ENCODE data around the gene TTLL10. TPM values are rescaled to one million over a fixed set of nuclear protein-coding genes. Genes with fewer than 3 reads are reported as not detected.

The TTLL10 gene
- total RNA-seq, 2 experiments from 2014 or later = not detected

DNA sequence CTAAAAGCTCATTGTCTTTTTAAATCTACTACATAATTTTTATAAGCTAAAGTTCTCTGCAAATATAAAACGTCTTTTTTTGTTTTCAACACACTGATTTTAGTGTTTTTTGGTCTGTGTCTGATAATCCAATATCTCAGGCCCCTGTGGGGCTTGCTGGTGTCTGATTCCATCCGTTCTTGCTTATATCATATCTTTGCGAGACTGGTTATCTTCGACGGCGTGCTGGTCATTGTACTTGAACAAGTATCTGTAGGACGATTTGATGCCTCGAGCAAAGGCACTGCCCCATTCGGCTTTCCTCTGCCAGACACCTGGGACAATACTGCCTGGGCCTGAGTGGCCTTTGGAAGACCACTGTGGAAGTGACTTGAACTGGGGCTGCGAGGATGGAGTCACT lies 18.4 kb upstream of the TTLL10 start:
- H3K9me3 Mint-ChIP-seq = peaks cover 39% of the 10 kb centered on the region
- ChIA-PET CTCF (interaction anchor here (0.6 to 1.0 kb wide), 2 partner anchors 33 to 91 kb away, joined by 3 read pairs; no protein-coding TSS in a partner anchor), POLR2A (no interaction called here)
- no peaks in the 10 kb centered on the region for H3K27me3 Mint-ChIP-seq
- H3K4me1 Mint-ChIP-seq (ENCODE audit: low read depth) = no peaks in the 10 kb centered on the region
- no peak overlapping the region for H3K27ac Mint-ChIP-seq
- no peak overlapping the region for H3K4me3 Mint-ChIP-seq
- no peak for DNase-seq
- intact Hi-C loops (cut with micrococcal nuclease) = no loop called here
- H3K36me3 Mint-ChIP-seq = peaks cover 3% of the 10 kb centered on the region

DNA sequence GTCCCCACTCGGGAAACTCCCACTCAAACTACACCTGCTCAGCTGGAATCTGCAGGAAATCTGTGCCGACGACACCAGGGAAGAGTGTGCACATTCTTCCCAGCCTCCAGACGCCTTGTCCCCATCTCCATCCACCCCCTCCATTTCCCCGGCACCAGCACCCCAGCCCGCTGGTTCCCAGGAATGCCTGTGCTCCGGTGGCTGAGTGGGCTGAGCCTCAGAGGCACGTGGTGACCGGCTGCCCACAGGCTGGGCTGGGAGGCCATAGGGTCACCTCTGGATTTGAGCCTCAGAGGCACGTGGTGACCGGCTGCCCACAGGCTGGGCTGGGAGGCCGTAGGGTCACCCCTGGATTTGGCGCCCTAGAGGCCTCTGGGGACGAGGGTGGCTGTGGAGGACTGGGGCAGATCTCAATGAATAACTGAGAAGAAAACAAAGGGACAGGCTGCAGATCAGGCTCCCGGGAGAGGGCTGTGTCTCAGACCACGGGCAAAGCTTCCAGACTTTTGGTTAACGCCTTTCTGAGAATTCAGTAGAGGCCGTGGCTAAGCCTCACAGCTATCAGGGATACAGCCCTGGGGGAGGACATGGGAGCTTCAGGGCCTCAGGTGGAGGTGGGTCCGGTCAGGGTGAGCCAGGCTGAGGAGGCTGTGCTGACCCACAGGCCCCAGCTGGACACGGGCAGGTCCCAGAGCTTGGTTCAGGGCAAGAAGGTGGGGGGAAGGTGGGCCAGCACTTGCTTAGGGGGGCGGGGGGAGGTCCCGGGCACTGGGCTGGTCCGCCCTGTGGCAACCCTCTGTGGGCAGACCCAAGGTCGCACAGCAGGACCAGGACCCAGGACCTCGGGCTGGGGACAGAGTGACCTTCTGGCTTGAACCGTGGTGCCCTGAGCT lies 17.3 kb upstream of the TTLL10 start:
- no peaks in the 10 kb centered on the region for H3K4me1 Mint-ChIP-seq (ENCODE audit: low read depth)
- H3K9me3 Mint-ChIP-seq = peaks cover 39% of the 10 kb centered on the region
- H3K27ac Mint-ChIP-seq = peak overlapping the region; percentile 42
- CTCF ChIA-PET = interaction anchor here (1.0 to 2.6 kb wide), 2 partner anchors 34 kb away, joined by 3 to 10 read pairs; no protein-coding TSS in a partner anchor
- intact Hi-C loops (cut with micrococcal nuclease) = no loop called here
- peak overlapping the region; percentile 28 for H3K4me3 Mint-ChIP-seq
- H3K27me3 Mint-ChIP-seq = no peaks in the 10 kb centered on the region
- H3K36me3 Mint-ChIP-seq = peaks cover 3% of the 10 kb centered on the region
- no peak for DNase-seq
- POLR2A ChIA-PET = interaction anchor here (0.7 kb wide), 1 partner anchor 12 kb away, joined by 3 read pairs; no protein-coding TSS in a partner anchor

DNA sequence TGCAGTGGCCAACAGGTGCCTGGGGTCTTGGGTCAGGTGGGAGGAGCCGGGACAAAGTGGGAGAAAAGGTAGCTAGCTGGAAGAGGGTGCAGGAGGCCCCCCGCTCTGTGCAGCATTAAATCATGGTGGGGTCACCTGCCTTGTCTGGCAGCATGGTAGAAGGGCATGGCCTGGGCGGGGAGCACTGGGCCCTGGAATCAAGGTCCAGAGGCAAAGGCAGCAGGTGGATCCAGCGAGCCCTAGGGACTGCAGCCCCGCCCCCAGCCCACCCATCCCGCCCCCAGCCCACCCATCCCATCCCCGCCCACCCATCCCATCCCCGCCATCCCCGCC lies 16.7 kb upstream of the TTLL10 start:
- H3K36me3 Mint-ChIP-seq = peaks cover 3% of the 10 kb centered on the region
- CTCF ChIA-PET = interaction anchor here (2.6 kb wide), 1 partner anchor 35 kb away, joined by 10 read pairs; no protein-coding TSS in a partner anchor

DNA sequence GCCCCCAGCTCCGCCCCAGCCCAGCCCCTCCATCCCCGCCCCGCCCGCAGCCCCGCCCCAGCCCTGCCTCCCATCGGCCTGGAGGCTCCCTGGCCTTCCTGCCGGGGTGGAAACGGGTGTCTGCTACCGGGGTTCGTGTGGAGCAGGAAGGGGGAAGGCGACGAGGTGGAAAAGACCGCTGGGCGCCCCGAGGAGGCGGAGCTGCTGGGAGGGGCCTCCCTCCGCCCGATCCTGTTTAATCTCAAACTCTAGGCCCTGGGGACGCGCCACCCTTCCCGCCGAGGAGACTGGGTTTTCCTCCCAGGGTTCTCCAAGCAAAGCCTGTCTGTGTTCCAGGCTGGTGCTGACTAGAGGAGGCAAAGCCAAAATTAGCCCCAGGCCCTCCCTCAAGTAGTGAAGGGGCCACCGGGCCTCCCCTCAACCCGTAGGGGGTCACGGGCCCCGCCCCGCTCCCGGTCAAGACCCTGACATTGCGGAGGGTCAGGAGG lies 16.2 kb upstream of the TTLL10 start:
- DNase-seq = peak; percentile 82
- ChIA-PET CTCF (interaction anchor here (2.6 kb wide), 1 partner anchor 35 kb away, joined by 10 read pairs; no protein-coding TSS in a partner anchor), POLR2A (interaction anchor here (0.7 to 1.0 kb wide), 2 partner anchors 14 to 49 kb away, joined by 3 to 5 read pairs; partner anchors contain the start of gene TNFRSF18)
- Mint-ChIP-seq H3K27me3 (no peaks in the 10 kb centered on the region), H3K4me1 (ENCODE audit: low read depth) (no peaks in the 10 kb centered on the region), H3K27ac (peak overlapping the region; percentile 62), H3K9me3 (peaks cover 33% of the 10 kb centered on the region), H3K36me3 (peaks cover 3% of the 10 kb centered on the region), H3K4me3 (peak overlapping the region; percentile 73)
- intact Hi-C loops (cut with micrococcal nuclease) = no loop called here

More for the DNA sequence above, 16.7 kb upstream of the TTLL10 start:
- no peak for DNase-seq
- intact Hi-C loops (cut with micrococcal nuclease) = no loop called here
- peaks cover 37% of the 10 kb centered on the region for H3K9me3 Mint-ChIP-seq
- no peaks in the 10 kb centered on the region for H3K4me1 Mint-ChIP-seq (ENCODE audit: low read depth)
- POLR2A ChIA-PET = interaction anchor here (0.7 kb wide), 1 partner anchor 13 kb away, joined by 3 read pairs; no protein-coding TSS in a partner anchor
- peak overlapping the region; percentile 28 for H3K4me3 Mint-ChIP-seq
- H3K27ac Mint-ChIP-seq = no peak overlapping the region
- no peaks in the 10 kb centered on the region for H3K27me3 Mint-ChIP-seq

DNA sequence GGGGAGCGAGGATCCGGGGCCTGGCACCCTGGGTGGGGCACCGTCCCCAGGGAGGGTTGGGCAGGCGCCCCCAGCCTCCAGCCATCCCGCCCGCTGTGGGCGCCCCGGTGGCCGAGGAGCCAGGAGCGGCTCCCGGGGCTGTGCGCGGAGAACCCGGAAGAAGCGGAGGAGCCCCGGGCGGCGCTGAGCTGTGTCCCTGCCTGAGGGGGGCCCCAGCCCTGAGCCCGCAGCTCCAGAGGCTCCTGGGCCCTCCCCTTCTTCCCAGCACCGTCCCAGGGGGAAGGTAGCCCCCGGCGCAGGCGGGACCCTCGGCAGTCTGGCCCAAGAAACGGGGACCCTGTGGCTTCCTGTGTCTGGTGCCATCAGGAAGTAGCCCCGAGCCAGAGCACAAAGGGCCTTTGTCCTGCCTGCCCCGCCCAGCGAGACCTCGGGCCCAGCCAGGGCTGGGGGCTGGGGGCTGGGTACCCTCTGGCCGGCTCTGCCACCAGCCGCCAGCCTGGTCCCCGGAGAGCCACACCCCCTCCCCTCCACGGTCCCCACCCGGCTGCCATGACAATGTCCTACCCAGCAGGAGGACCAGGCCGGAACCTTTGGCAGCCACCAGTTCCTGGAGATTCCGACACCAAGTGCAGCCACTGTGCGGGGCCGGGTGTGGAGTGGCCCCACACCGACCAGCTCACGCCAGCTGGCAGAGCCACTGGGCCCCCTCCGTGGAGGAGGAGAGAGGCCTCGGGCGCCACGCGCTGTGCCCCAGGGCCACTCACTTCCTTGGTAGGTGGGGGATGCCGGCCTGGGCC lies 15.6 kb upstream of the TTLL10 start:
- intact Hi-C loops (cut with micrococcal nuclease) = no loop called here
- CTCF ChIA-PET = interaction anchor here (2.6 kb wide), 1 partner anchor 36 kb away, joined by 10 read pairs; no protein-coding TSS in a partner anchor
- H3K9me3 Mint-ChIP-seq = peaks cover 26% of the 10 kb centered on the region

DNA sequence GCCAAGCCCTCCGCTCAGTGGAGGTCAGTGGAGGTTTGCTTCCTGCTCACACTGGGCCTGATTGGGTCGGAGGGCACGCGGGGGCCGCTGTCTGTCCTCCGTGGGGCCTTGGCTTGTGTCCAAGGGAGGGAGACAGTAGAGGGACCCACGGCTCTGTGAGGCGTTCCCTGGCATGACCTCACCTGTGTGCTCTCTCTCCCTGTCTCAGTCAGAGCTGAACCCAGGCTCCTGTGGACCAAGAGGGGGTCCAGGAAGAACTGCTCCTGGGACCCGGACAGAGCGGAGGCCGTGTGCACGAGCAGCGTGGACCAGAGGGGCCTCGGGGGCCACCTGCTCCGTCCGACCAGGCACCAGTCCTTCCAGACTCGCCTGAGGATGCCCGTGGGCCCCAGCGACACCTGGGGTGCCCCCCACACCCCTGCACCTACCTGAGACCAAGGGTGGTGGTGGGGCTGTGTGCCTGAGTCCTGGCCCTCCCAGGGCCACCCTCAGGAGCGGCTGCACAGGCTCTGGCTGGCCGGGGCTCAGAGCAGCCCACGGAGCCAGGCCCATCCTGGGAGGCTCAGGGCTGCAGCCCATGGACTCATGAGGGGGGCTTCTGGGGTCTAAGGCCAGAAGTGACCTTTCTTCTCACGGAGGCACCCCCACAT lies 13.3 kb upstream of the TTLL10 start:
- Mint-ChIP-seq H3K4me1 (ENCODE audit: low read depth) (no peaks in the 10 kb centered on the region), H3K4me3 (no peak overlapping the region), H3K27ac (no peak overlapping the region), H3K27me3 (peaks cover 2% of the 10 kb centered on the region), H3K9me3 (peaks cover 10% of the 10 kb centered on the region), H3K36me3 (no peaks in the 10 kb centered on the region)
- intact Hi-C loops (cut with micrococcal nuclease) = no loop called here
- CTCF ChIA-PET = no interaction called here
- POLR2A ChIA-PET = no interaction called here
- DNase-seq = no peak

More for the DNA sequence above, 15.6 kb upstream of the TTLL10 start:
- Mint-ChIP-seq H3K4me3 (peak overlapping the region; percentile 39), H3K4me1 (ENCODE audit: low read depth) (no peaks in the 10 kb centered on the region), H3K27me3 (no peaks in the 10 kb centered on the region), H3K36me3 (peaks cover 3% of the 10 kb centered on the region), H3K27ac (no peak overlapping the region)
- POLR2A ChIA-PET = interaction anchor here (1.0 kb wide), 1 partner anchor 49 kb away, joined by 5 read pairs; the partner anchor contains the start of gene TNFRSF18
- DNase-seq = peak; percentile 34

DNA sequence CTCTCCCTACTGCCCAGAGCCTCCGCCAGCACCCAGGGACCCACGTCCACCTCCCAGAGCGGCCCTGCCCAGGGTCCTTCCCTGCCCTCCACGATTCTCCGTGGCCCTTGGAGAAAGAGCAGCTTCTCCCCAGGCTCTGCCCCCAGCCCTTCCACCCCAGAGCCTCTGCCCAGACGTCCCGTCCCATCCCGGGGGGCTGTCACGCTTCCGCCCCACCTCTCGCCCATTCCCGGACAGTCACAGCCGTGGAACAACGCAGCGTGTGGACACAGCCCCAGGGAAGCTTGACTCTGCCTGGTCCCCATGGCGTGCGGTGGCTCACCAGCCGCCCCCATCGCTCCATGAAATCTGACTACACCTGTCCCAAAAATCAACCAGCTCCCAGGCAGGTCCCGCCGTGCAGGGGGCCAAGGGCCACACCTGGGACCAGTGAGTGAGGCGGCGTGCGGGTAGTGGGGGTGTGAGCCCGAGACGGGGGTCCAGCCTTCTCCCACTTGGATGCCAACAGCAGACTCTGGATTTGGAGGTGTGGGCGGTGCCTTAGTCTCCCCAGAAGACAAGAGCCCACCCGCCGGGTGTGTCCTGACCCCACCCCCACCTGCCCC lies 12.5 kb upstream of the TTLL10 start:
- CTCF ChIA-PET = no interaction called here
- H3K36me3 Mint-ChIP-seq = no peaks in the 10 kb centered on the region
- POLR2A ChIA-PET = no interaction called here
- DNase-seq = no peak
- no peak overlapping the region for H3K4me3 Mint-ChIP-seq
- intact Hi-C loops (cut with micrococcal nuclease) = no loop called here
- peaks cover 5% of the 10 kb centered on the region for H3K27me3 Mint-ChIP-seq
- peaks cover 4% of the 10 kb centered on the region for H3K9me3 Mint-ChIP-seq
- H3K4me1 Mint-ChIP-seq (ENCODE audit: low read depth) = no peaks in the 10 kb centered on the region
- no peak overlapping the region for H3K27ac Mint-ChIP-seq

DNA sequence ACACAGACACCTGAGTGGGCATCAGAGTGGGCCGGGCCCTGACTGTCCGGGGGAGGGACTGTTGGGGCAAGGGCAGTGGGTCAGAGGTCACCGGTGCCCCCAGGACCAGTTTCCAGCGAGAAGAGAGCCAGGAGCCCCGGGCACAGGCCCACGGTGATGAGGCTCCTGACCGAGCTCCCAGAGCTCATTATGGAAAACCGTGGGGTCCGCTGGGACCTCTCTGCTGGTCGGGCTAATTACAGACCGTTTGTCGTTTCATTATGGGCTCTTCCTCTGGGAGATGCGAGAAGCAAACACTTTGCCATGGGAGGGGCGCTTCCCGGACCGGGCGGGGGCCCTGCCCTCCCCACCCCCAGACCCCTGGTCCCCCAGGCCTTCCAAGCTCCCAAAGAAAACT lies 12.0 kb upstream of the TTLL10 start:
- Mint-ChIP-seq H3K9me3 (no peaks in the 10 kb centered on the region), H3K27me3 (peaks cover 5% of the 10 kb centered on the region), H3K27ac (no peak overlapping the region), H3K4me3 (no peak overlapping the region), H3K36me3 (no peaks in the 10 kb centered on the region), H3K4me1 (ENCODE audit: low read depth) (no peaks in the 10 kb centered on the region)
- POLR2A ChIA-PET = no interaction called here
- DNase-seq = no peak
- CTCF ChIA-PET = no interaction called here
- intact Hi-C loops (cut with micrococcal nuclease) = no loop called here

DNA sequence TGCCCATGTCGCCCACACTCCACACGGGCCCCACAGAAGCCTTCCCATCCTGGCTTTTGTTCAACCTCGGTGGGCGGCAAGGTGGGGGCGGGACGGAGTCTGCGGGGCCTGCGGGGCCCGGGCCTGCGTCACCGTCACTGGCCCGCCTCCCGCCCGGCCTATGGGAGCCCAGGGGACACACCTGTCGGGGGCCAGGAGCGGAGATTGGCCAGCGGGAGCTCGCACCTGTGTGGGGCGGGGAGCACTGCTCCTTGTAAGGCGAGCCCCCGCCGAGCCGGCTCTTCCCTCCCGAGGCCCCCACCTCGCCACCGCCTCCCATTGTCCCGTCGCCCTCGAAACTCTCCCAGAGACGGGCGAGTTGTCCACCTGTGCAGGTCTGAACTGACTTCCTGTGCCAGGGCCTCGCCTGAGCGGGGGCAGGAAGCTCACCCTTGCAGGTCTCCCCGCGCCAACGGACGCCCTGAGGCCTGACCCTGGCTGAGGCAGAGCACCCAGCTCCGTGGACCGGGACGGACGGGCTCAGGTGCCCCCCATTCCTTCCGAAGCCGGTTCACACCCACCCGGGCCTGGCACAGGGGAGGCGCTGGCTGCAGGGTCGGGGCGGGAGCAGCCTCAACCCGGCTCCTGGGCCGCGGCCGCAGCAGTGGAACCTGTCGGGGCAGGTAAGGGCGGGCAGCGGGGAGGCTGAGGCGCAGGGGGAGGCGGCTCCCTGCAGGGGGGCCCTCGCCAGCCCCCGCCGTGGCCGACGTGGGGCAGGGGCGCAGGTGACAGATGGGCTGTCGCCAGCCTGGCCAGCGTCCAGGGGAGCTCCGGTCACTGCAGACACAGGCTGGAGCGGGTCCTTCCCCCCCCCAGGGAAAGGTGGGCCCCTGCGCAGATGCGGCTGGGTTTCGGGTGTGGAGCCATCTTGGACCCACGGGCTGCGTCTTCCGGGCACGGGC lies 10.8 kb upstream of the TTLL10 start:
- H3K4me1 Mint-ChIP-seq (ENCODE audit: low read depth) = no peaks in the 10 kb centered on the region
- DNase-seq = no peak
- no peak overlapping the region for H3K4me3 Mint-ChIP-seq
- intact Hi-C loops (cut with micrococcal nuclease) = no loop called here
- H3K9me3 Mint-ChIP-seq = no peaks in the 10 kb centered on the region
- H3K36me3 Mint-ChIP-seq = no peaks in the 10 kb centered on the region
- ChIA-PET POLR2A (no interaction called here), CTCF (no interaction called here)
- no peak overlapping the region for H3K27ac Mint-ChIP-seq
- peaks cover 5% of the 10 kb centered on the region for H3K27me3 Mint-ChIP-seq

DNA sequence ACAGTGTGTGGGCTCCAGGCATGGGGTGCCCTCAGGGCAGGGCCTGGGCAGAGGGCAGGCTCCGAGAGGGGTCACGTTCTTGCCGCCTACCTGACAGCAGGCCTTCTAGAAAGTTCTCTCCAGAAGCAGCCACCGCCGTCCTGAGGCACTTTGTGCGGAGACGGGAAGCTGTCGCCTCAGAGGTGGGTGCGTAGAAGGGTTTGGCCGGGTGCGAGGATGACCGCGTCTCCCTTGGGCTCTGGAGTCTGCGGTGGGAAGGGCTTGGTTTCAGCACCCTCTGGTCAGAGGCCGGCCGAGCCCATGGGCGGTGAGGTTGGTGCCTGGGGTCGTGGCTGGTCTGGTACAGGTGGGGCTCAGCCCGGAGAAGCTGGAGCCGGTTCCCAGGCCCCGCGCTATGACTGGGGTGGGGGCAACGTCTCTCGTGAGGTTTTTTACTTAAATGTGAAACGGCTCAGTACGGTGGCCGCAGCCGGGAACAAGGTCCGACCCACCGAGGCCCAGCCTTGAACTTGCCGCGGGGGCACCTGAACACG lies 10.1 kb upstream of the TTLL10 start:
- peaks cover 5% of the 10 kb centered on the region for H3K27me3 Mint-ChIP-seq
- DNase-seq = no peak
- H3K4me1 Mint-ChIP-seq (ENCODE audit: low read depth) = no peaks in the 10 kb centered on the region
- no peak overlapping the region for H3K27ac Mint-ChIP-seq
- POLR2A ChIA-PET = no interaction called here
- H3K4me3 Mint-ChIP-seq = no peak overlapping the region
- H3K9me3 Mint-ChIP-seq = no peaks in the 10 kb centered on the region
- intact Hi-C loops (cut with micrococcal nuclease) = no loop called here
- H3K36me3 Mint-ChIP-seq = no peaks in the 10 kb centered on the region
- CTCF ChIA-PET = no interaction called here

DNA sequence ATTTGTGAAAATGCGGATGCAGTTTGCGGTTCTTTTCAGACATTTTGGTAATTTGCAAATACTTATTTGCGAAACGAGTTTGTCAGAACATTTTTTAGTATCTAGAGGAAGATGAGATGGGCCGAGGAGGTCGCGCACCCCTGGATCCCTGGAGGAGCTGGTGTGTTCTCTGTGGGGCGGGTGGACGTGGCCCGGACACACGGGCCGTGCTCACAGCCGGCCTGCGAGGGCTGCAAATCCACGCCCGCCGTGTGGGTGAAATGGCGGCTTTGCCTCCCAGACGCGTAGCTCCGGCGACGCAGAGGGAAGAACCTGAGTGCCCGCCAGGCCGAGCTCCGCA lies 9.3 kb upstream of the TTLL10 start:
- CTCF ChIA-PET = no interaction called here
- intact Hi-C loops (cut with micrococcal nuclease) = no loop called here
- DNase-seq = no peak
- Mint-ChIP-seq H3K4me3 (no peak overlapping the region), H3K27ac (no peak overlapping the region), H3K27me3 (peaks cover 5% of the 10 kb centered on the region), H3K9me3 (no peaks in the 10 kb centered on the region), H3K4me1 (ENCODE audit: low read depth) (no peaks in the 10 kb centered on the region), H3K36me3 (no peaks in the 10 kb centered on the region)
- POLR2A ChIA-PET = no interaction called here
